SK-N-SH treated with all-trans-retinoic acid at 6 μM for 48 hours (cell line): ENCODE measurements around the gene IFNA16.
"Not testable (repeated sequence)": the region's sequence is repeated elsewhere in the genome, so short reads cannot be mapped to it uniquely, and the experiment has no call there.

Experiments used
- BACH2 ChIP-seq: fragments of 250-450 bp; sonication (Bioruptor Pico); IDR thresholded peaks from 2 replicates; pipeline ENCODE4 v1.9.0; 2021; ENCODE audit warnings: mild to moderate bottlenecking, borderline replicate concordance
- RARB ChIP-seq: fragments of 250-450 bp; sonication (Bioruptor Pico); IDR thresholded peaks from 2 replicates; pipeline ENCODE4 v1.8.0; 2021; ENCODE audit warnings: mild to moderate bottlenecking, moderate library complexity
- ZNF70 ChIP-seq: fragments of 450-650 bp; formaldehyde crosslinking; IDR thresholded peaks from 2 replicates; pipeline ENCODE4 v1.5.0; 2020; ENCODE audit warnings: mild to moderate bottlenecking, moderate library complexity
- TF ChIP-seq, protein P1 (sequence below): fragments of 250-450 bp; sonication (Bioruptor Pico); IDR thresholded peaks from 2 replicates; pipeline ENCODE4 v1.5.0; 2020; ENCODE audit warnings: mild to moderate bottlenecking, moderate library complexity

DNA sequence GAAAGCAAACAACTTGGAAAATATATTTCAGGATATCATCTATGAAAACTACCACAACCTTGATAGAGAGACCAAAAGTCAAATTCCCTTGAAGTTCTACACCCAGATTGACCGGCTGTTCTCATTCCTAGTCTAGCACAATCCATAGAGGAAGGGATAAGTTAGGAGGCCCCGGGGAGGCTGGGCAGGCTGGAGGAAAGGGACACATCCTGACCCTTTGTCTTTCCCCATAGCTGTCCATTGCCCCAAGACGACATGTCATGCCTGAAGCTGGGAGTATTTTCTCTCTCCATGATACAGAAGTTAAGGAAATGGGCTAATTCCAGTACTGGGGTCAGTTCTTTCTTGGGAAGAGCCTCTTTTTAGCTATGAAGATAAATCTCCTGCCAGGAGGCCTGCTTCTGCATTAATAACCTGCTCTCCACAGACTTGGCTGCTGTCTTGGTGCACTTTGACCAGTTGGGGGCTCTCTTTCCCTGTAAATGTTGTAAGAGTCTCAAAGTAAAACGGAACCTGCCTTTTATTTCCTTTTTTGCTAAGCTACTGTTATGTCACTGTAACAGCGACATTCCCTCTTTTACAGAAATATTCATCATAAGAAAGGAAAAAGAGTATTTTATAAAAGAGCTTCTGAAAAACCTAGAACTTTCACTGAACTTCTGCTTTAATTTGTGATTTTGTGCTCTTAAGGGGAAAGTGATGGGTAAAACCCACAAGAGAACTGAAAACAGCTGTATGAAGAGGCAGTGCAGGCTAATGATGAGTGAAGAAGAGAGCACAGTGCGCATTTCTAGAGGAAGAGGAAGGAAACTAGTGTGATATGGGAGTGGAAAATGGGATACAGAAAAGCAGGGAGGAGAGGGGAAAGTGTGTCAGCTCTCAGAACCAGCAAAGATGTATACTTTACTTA lies 22.0 kb downstream of the IFNA16 start:
- TF ChIP-seq, protein P1, sequence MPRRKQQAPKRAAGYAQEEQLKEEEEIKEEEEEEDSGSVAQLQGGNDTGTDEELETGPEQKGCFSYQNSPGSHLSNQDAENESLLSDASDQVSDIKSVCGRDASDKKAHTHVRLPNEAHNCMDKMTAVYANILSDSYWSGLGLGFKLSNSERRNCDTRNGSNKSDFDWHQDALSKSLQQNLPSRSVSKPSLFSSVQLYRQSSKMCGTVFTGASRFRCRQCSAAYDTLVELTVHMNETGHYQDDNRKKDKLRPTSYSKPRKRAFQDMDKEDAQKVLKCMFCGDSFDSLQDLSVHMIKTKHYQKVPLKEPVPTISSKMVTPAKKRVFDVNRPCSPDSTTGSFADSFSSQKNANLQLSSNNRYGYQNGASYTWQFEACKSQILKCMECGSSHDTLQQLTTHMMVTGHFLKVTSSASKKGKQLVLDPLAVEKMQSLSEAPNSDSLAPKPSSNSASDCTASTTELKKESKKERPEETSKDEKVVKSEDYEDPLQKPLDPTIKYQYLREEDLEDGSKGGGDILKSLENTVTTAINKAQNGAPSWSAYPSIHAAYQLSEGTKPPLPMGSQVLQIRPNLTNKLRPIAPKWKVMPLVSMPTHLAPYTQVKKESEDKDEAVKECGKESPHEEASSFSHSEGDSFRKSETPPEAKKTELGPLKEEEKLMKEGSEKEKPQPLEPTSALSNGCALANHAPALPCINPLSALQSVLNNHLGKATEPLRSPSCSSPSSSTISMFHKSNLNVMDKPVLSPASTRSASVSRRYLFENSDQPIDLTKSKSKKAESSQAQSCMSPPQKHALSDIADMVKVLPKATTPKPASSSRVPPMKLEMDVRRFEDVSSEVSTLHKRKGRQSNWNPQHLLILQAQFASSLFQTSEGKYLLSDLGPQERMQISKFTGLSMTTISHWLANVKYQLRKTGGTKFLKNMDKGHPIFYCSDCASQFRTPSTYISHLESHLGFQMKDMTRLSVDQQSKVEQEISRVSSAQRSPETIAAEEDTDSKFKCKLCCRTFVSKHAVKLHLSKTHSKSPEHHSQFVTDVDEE, result not testable (repeated sequence)
- not testable (repeated sequence) for TF ChIP-seq RARB, ZNF70, BACH2 (CRISPR knock-in tag)
